ENCODE measurements around the gene LCNL1. TPM values are rescaled to one million over a fixed set of nuclear protein-coding genes. Genes with fewer than 3 reads are reported as not detected.

The LCNL1 gene
- total RNA-seq, 1 donor from 2014 or later, result 11.7 TPM

DNA sequence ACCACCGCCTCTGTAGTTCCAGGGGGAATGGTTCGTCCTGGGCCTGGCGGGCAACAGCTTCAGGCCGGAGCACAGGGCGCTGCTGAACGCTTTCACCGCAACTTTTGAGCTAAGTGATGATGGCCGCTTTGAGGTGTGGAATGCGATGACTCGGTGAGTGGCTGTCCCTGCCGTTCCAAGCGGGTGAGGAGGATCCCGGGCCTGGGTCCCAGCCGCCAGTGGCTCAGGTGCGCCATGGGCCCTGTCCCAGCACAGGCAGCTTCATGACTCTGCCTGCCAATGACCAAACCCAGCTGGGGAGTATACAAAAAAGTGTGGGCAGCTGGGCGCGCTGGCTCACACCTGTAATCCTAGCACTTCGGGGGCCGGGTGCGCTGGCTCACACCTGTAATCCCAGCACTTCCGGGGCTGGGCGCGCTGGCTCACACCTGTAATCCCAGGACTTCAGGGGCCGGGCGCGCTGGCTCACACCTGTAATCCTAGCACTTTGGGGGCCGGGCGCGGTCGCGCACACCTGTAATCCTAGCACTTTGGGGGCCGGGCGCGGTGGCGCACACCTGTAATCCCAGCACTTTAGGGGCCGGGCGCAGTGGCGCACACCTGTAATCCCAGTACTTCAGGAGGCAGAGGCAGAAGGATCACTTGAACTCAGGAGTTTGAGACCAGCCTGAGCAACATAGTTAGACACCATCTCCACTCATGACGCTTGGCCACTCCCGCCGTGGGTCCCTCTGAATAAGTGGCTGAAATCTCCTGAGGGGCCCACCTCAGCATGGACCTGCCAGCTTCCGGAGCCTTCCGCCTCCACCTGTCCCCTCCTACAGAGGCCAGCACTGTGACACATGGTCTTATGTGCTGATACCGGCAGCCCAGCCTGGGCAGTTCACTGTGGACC, 29.7 kb upstream of the LCNL1 start:
- DNase-seq, result no peak
- Histone ChIP-seq H3K4me3 (peak overlapping the region; percentile 34), H3K27ac (replicated peaks) (peak overlapping the region; percentile 94), H3K9me3 (replicated peaks) (no peaks in the 10 kb centered on the region), H3K27me3 (ENCODE audit: low read depth) (no peaks in the 10 kb centered on the region), H3K36me3 (no peaks in the 10 kb centered on the region), H3K4me1 (peaks cover 45% of the 10 kb centered on the region)
- TF ChIP-seq, protein P1, sequence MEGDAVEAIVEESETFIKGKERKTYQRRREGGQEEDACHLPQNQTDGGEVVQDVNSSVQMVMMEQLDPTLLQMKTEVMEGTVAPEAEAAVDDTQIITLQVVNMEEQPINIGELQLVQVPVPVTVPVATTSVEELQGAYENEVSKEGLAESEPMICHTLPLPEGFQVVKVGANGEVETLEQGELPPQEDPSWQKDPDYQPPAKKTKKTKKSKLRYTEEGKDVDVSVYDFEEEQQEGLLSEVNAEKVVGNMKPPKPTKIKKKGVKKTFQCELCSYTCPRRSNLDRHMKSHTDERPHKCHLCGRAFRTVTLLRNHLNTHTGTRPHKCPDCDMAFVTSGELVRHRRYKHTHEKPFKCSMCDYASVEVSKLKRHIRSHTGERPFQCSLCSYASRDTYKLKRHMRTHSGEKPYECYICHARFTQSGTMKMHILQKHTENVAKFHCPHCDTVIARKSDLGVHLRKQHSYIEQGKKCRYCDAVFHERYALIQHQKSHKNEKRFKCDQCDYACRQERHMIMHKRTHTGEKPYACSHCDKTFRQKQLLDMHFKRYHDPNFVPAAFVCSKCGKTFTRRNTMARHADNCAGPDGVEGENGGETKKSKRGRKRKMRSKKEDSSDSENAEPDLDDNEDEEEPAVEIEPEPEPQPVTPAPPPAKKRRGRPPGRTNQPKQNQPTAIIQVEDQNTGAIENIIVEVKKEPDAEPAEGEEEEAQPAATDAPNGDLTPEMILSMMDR (IDR thresholded peaks at IDR 0.05; ENCODE audit: borderline replicate concordance), result no peak
- intact Hi-C loops (cut with micrococcal nuclease), result no loop called here

DNA sequence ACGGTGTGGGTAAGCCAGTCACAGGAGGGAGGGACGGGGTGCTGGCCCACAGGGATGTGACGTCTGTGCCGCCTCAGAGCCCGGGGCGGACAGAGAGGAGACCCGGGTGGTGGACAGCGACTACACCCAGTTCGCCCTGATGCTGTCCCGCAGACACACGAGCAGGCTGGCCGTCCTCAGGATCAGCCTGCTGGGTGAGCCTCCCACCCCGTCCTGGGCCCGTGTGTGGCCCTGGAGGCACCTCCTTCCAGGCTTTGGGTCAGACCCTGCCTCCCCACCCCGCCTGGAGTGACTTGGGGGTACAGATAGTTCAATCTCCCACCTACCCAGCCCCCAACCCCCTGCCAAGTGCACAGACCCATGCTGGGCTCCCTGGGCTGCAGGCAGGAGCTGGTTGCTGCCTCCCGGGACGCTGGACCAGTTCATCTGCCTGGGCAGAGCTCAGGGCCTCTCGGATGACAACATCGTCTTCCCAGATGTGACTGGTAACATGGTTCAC, 29.0 kb upstream of the LCNL1 start:
- Histone ChIP-seq H3K27ac (replicated peaks) (no peak overlapping the region), H3K9me3 (replicated peaks) (no peaks in the 10 kb centered on the region), H3K4me1 (peaks cover 38% of the 10 kb centered on the region), H3K36me3 (no peaks in the 10 kb centered on the region), H3K27me3 (ENCODE audit: low read depth) (no peaks in the 10 kb centered on the region), H3K4me3 (no peak overlapping the region)
- no peak for DNase-seq
- TF ChIP-seq, protein P1 (IDR thresholded peaks at IDR 0.05; ENCODE audit: borderline replicate concordance), result no peak
- intact Hi-C loops (cut with micrococcal nuclease), result no loop called here

DNA sequence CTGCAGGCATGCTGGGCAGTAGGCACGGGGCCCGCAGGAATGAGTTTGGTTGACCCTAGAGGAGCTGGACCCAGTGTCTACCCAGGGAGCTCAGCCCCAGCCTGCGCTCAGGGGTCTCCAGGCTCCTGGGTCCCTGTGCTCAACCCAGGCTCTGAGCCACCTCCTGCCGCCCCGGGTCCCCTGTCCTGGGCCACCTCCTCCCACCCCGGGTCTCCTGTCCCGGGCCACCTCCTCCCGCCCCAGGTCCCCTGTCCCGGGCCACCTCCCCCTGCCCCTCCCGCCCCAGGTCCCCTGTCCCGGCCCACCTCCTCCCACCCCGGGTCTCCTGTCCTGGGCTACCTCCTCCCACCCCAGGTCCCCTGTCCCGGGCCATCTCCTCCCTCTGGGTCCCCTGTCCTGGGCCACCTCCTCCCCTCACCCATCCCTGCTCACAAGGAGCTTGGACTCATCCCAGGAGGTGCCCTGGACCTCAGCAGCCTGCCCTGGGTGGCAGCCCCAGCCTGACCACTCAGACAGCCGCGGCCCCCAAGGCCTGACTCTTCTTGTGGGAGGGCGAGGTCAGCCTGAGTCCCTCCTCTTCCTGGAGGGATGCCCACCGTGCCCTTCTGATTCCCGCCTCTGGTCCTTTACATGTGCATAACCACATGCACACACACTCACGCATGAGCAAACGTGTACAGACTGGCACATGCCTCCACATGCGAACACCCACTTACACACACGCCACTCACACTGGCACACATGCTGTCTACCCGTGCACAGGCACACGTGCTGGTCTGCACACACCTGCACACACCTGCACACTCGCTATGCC, 28.3 kb upstream of the LCNL1 start:
- no peak for DNase-seq
- TF ChIP-seq, protein P1 (IDR thresholded peaks at IDR 0.05; ENCODE audit: borderline replicate concordance), result no peak
- Histone ChIP-seq H3K27me3 (ENCODE audit: low read depth) (no peaks in the 10 kb centered on the region), H3K36me3 (no peaks in the 10 kb centered on the region), H3K27ac (replicated peaks) (no peak overlapping the region), H3K4me3 (no peak overlapping the region), H3K4me1 (peaks cover 31% of the 10 kb centered on the region), H3K9me3 (replicated peaks) (no peaks in the 10 kb centered on the region)
- intact Hi-C loops (cut with micrococcal nuclease), result no loop called here

DNA sequence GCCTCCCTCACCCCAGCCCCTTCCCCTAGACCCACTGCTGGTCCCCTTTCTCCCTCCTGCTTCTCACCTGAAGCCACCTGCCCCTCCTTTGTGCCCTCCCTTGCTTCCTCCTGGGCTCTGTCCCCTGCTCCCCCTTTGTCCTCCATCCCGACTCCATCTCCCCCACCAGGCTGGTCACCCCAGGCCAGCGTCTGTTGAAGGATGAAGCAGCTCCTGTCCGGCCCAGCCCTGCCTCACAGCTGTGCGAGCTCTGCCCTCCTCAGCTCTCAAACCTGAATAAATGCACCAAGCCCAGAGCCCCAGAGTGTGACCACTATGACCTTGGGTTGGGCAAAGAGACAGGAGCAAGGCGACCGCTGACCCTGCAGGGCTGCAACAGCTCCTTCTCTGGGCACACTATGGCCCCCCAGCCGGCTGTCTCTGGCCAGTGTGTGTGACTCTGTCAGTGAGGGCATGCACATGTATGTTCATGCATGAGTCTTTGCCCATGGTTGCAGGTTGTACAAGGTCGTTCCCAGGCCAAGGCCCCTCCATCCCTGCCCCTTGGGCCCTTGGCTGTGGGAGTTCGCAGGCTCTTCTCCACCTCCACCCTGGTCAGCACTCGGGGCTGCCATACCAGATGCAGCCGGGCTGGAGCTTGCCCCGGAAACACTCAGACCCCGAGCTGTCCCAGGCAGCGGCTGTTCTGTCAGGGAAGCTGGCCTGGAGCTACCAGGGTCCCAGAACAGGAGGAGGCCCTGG, 27.4 kb upstream of the LCNL1 start:
- H3K27ac ChIP-seq (replicated peaks), result no peak overlapping the region
- intact Hi-C loops (cut with micrococcal nuclease), result no loop called here
- H3K4me3 ChIP-seq, result no peak overlapping the region
- H3K4me1 ChIP-seq, result peaks cover 24% of the 10 kb centered on the region
- H3K9me3 ChIP-seq (replicated peaks), result no peaks in the 10 kb centered on the region
- no peaks in the 10 kb centered on the region for H3K27me3 ChIP-seq (ENCODE audit: low read depth)
- TF ChIP-seq, protein P1 (IDR thresholded peaks at IDR 0.05; ENCODE audit: borderline replicate concordance), result no peak
- no peaks in the 10 kb centered on the region for H3K36me3 ChIP-seq
- no peak for DNase-seq

DNA sequence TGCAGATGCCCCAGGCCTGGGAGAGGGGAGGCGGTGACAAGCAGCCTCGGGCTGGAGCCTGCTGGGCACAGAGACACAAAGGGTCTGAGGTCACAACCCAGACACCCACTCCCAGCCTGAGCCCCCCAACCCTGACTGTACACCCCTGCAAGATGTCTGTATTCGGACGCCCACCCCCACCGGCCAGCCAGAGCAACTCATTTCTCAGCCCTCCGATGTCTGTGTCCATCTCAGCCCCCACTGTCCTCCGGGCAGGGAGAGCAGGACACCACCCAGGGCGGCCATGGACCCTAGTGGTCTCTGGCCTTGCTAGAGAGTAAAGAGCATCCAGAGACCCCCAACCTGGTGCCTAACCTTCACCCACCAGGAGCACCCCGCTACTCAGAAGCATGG, 26.9 kb upstream of the LCNL1 start:
- Histone ChIP-seq H3K36me3 (no peaks in the 10 kb centered on the region), H3K9me3 (replicated peaks) (no peaks in the 10 kb centered on the region), H3K4me3 (no peak overlapping the region), H3K27me3 (ENCODE audit: low read depth) (no peaks in the 10 kb centered on the region), H3K4me1 (peaks cover 21% of the 10 kb centered on the region), H3K27ac (replicated peaks) (no peak overlapping the region)
- TF ChIP-seq, protein P1 (IDR thresholded peaks at IDR 0.05; ENCODE audit: borderline replicate concordance), result no peak
- DNase-seq, result no peak
- intact Hi-C loops (cut with micrococcal nuclease), result no loop called here

Data from left ventricle myocardium inferior (tissue), 1 donor.